Stimulated activated CD8-positive, alpha-beta memory T cell treated with anti-CD3 and anti-CD28 coated beads, Interleukin-12 subunit alpha, Interleukin-12 subunit beta, amount 100 ng/mL, for 4 hours (primary cell): ENCODE results near the gene DNLZ.

Experiments
- DNase-seq: peaks from one replicate; pipeline ENCODE4 v3.0.0-alpha.2; 2020; ENCODE audit warnings: low read depth

The DNLZ gene

DNA sequence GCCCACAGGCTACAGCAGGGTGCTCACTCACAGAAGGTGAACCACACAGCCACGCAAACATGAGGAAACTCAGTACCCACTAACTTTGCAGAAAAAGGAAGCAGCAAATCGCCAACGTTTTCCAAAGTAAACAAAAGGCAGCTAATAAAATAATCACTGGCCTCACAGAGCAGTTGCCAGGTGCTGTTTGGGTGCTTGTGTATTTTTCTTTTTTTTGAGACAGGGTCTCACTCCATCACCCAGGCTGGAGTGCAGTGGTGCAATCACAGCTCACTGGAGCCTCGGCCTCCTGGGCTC lies 32.6 kb upstream of the DNLZ start:
- DNase-seq: no peak

DNA sequence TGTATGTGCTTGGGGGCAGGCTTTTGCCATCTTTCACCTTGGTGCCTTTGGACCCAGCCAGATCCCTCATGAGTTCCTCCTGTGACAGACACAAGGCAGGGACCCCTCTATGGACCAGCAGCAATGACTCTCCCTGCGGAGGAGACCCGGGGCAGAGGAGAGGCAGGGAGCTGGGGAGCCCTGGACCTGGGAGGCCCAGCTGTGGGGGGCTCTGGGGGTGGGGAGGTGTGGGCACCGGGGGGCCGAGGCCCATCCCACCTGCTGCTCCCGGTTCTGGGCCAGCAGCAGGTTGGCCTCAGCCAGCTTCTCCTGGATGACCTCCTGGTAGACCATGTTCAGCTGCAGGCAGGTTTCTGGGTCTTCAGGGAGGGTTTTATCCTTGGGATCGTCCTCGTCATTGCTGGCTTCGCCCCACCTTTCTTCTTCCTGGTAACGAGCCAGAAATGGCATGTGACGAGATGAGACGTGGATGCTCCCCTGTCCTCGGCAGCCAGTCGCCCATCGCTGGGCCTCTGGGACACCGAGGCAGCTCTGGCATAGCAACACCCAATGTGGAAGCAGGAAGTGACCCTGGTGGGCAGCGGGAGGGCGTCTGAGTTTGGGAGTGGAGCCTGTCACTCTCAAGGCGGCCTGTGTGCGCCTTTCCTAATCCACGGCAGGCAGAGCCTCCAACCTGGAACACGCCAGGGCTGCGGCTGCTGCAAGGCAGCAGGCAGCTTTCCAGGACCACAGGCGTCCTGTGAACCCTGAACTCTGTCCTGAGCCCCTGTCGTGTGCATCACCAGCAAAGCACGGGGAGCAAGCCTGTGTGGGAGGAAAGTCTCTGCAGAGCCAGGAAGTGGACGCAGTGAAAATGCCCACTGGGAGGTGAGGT lies 32.0 kb upstream of the DNLZ start:
- DNase-seq: no peak

DNA sequence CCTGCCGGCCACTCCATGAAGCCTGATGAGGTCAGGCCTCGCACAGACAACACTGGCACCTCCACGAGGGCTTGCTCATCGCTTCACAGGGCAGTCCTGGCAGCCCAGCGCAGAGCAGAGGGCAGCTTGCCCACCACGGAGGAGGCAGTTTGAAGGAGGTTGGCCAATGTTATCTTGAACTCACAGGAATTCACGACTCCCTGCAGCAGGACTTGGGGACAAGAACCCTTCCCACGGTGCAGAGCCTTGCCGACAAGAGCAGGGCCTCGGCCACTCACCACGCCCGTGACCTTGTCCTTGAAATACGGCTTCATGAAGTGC lies 31.4 kb upstream of the DNLZ start:
- no peak for DNase-seq

DNA sequence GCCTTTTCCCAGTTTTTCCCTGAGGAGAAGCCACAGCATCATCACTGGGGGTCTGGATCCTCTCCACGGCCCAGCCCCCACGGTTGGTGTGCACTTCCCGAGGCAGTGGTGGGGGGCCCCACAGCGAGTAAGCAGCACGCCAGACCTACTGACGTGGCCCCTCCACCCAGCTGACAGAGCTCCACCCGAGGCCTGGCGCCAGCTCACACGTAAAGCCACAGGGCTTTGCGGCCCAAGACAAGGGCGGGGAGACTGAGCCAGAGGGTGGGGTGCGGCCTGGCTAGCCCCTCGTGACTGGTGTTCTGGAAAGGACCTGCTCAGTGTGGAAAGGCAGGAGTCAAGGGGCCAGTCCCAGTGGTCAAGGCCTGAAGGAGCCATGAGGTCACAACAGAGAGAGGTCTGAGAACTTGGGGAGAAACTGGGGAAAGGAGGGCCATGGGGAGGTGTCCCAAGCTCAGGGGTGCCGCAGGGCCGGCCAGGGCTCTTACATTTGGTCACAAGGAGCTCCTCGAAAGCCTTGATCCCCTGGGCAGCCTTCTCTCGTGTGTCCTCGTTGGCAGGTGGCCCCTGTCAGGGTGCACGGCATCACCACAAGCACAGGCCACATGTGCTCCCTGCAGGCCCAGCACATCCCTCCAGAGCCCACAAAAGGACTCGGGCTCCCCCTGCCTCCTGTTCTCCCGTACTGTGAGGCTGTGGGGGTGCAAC lies 30.9 kb upstream of the DNLZ start:
- no peak for DNase-seq

DNA sequence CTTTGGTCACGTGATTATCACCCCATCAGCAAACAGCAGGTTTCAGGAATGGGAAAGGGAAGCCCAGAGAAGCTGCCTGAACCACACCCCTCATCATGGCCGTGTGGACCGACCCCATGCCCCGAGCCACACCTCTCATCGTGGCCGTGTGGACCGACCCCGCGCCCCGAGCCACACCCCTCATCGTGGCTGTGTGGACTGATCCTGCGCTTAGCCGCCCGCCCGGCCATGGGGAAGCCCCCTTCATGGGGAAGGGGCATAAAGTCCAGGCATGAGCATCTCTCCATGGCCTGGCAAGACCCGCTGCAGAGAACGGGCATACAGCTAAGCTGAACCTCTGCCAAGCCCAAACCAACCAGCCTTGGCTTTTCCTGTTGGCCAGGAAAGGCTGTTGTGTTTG lies 30.0 kb upstream of the DNLZ start:
- DNase-seq: no peak

DNA sequence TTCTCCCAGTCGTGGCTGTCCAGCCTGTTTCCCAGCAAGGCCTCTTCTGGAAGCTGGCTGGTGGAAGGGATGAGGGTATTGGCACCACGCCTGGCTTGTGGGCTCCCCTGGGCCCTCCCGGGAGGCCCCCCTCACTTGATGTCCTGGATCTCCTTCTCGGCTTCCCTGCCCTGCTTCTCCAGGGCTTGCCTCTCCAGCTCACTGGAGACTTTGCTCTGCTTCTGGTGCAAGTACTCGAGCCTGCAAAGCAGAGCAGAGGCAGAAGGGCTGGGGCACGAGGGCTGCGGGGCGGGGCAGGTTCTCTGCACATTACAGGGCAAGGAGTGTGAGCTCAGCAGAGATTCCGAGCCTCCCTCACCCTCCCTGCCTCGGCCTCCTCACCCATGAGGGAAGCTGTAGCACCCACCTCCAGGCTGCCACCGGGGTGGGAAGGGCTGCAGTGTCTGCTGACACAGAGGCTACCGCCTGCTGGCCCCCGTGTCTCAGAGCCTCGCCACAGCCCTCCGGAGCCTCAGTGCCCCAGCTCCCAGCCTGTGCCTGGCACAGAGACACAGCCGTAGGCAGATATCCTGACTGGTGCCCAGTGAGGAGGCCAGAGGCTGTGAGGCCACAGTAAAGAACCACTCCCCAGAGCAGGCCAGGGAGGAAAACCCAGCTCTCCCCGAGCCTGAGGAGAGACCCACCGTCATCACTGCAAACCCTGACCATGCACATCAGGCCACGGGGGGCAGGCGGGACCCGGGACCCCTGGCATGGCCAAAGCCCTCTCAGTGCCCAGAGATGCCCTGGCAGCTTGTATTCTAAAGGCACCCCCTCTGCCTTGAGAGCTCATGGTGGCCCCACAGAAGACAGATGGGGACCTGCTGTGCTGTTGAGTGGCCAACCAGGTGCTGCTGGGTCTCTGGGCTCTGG lies 29.2 kb upstream of the DNLZ start:
- DNase-seq: no peak

DNA sequence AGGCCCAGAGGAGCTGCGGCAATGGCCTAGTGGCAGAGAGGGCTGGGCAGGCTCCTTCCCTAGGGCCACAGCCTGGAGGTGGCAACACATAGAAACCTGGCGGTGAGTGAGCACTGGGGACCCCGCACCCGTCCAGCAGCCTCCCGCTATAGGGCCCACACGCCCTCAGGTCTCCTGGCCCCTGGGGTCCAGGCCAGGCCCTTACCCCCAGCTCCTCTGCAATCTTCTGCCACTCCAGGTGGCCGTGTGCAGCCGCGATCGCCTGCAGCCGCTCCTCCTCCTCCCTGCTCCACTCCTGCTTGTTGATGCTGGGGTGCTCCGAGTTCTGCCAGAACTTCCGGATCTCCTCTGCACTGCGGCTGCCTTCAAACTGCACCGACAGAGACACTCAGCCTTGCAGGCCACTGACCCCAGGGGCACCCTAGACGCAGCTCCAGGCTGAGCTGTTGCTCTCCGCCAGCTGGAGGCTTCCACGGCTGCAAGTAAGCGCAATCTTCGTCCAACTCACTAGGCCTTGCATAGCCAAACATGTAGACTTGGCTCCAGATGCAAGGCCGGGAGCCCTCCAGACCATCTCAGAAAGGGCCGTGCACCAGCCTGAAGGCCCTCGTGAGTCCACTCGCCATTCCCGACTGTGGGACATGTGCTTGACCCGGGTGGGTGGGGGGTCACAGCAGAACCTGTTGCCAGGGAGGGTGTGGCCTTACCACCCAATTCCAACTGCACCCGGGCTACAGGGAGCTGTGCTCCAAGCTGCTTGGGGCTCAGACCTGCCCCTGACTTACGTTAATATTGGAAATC lies 28.4 kb upstream of the DNLZ start:
- DNase-seq: no peak

DNA sequence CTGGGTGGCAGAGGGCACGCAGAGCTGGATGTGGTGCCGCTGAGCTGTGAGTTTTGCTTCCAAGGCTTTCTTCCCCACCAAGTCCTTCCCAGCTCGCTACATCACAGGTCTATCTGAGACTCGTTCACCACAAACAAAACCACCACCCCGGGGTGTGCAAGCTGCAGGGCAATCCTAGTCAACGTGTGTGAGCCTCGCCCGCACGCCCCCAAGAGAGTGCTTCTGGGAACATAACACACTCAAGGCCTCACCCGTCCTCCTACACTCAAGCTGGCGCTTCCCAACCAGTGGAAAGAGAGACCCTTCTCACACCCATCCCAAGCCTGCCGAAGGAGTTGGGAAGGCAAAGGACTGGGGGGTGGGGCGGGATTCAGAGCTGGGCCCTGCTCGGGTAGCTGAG lies 25.9 kb upstream of the DNLZ start:
- no peak for DNase-seq

DNA sequence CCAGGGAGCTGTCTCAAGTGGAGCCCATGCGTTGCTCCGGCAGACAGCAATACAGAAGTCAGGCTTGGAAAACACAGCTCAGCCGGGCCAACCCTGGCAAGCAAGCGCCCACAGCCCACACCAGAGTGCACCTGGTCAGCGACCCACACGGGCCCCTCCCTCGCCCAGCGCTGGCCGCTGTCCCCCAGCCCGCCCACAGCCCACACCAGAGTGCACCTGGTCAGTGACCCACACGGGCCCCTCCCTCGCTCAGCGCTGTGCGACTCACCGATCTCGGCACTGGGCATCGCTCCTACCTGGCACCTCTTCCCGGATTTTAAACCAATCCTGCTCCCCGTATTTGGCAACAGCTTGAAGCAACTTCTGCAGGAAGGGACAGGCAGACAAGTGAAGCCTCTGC lies 23.7 kb upstream of the DNLZ start:
- no peak for DNase-seq

DNA sequence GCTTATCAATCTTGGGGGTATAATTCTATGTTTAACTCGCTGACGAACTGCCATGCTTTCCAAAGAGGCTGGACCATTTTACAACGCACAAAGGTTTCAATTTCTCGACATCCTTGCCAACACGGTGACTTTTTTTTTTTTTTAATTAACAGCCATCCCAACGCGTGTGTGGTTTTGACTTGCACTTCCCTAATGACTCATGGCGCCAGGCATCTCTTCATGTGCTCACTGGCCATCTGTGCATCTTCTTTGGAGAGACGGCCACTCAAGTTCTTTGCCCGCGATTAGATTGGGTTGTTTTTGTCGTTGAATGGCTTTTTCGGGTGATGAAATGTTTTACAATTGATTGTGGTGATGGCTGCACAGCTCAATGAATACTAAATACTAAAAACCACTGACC lies 22.5 kb upstream of the DNLZ start:
- no peak for DNase-seq

DNA sequence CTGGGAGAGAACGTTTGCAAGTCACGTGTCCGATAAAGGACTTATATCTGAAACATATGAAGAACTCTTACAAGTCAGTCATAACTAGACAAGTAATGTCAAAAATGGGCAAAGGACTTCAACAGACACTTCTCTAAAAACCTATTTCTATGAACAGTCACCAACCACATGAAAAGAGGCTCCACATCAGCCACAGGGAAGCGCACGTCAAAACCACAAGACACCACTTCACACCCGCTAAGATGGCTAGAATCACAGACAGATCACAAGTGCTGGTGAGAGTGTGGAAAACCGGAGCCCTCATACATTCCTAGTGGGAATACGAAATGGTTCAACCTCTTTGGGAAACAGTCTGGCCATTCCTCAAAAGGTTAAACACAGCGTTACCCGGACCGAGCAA lies 21.5 kb upstream of the DNLZ start:
- DNase-seq: no peak

DNA sequence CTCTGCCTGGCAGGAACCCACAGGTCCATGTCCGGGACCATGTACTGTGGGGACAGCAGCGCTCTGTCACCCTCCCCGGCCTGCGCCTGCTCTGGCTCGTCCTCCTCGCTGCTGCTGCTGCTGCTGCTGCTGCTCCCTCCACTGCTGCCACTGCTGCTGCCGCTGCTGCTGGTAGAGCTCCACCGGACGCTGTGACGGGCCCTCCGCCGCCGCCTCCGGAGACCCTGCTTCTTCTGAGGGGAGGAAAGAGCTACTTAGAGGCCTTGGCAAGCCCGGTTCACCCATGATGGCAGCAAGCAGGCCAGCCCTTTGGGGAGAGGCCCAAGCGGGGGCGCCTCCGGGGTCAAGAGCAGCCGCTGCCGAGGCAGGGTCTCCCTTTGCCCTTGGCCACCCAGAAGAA lies 19.9 kb upstream of the DNLZ start:
- no peak for DNase-seq

DNA sequence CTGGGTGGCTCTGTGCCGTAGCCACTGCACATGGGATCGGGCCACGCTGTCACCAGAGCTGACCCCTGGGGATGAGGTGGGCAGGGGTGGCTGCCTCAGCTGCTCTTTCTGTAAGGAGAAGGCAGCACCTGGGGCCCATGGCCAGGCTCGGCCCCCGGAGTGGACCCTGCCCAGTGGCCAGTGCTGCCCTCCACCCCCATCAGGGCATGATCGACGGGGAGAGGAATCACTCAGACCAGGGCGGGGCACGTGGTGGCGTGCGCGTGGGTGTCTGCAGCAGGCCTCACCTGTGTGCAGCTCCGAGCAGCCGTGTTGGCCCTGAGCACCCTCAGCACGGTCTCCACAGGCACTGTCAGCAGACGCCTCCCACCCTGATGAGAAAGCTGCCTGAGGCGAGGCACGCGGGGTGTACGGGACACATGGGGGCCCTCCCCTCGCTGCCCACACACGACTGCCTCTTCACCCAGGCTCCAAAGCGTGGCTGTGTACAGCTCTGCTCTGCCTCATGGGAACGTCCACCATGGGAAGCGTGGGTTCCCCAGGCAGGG lies 18.5 kb upstream of the DNLZ start:
- DNase-seq: no peak

DNA sequence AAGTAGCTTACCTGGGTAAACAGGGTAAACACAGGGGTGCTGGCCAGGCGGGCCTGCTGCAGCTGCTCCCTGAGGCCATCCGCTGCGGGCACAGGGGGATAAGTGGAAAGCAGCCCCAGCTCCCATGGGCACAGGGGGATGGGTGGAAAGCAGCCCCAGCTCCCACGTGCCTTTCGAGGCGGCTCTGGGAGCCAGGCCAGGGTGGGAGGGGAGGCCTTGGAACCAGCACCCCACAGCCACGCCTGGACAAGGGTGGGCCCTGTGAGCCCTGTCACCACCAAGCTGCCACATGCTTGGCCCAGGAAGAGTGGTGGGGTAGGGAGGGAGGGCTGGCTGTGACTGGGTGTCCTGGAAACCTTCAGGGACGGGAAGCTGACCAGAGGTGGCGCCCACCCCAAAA lies 17.8 kb upstream of the DNLZ start:
- no peak for DNase-seq

DNA sequence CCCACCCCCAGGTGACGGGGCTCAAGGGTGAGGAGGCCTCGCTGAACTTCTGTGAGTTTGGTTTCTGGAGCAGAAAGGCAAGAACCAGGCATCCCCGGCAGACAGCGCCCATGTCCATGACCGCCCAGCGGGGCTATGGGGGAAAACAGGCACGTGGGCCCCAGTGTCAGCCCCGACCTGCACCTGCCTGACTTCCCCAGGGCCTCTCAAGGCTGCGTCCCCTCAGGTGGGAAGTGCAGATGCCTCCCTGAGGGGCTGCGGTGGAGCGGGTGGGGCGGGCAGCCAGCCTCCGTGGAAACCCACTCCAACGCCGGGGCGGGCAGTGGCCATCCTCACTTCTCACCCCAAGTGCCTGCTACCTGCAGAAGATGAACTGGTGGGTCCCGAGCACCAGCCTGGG lies 16.8 kb upstream of the DNLZ start:
- no peak for DNase-seq

DNA sequence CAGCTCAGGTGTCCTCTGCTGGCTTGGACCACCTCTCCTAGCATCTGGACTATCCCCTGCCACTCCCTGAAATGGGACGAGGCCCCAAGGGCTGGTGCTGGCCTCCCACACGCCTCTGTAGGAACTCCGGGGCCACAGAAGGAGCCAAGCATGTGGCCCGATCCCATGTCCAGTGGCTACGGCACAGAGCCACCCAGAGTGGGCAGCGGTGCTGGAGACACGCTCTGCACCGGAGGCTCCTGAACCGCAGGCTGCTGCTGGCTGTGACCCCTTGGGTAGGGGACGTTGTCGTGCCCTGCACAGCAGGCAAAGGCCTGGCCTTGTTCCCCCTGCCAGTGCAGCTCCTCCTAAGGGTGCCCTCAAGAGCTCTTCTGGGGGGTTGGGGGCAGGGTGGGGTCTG lies 16.3 kb upstream of the DNLZ start:
- DNase-seq: no peak

DNA sequence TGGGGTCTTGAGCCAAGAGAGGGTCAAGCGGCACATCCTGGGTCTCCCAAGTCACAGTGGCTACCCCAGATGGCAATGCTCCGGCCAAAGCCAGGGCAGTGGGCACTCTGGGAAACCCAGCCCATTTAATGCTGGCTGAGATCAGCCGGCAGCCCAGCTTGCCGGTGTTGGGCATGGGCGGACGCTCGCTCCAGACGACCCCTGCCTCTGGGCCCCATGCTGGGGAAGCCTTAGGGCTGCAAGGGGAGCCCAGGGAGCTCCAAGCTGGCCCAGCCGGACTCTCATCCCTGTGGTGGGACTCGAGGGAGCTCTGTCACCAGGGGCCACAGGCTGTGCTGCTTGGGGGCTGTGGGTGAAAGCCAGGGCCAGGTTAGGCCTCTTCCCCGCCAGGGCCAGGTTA lies 15.9 kb upstream of the DNLZ start:
- no peak for DNase-seq

DNA sequence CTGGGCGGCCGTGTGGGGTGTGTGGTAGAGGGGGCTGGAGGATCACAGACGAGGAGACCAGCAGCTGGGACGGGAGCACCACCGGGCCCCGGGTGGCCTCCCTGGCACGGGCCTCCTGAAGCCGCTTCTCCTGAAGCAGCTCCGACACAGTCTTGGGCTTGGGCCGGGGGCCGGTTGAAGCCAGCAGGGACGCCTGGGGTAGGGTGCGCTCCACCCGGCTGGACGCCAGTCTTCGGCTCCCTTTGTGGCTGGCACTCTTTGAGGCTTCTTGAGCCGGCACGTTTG lies 15.4 kb upstream of the DNLZ start:
- DNase-seq: no peak

DNA sequence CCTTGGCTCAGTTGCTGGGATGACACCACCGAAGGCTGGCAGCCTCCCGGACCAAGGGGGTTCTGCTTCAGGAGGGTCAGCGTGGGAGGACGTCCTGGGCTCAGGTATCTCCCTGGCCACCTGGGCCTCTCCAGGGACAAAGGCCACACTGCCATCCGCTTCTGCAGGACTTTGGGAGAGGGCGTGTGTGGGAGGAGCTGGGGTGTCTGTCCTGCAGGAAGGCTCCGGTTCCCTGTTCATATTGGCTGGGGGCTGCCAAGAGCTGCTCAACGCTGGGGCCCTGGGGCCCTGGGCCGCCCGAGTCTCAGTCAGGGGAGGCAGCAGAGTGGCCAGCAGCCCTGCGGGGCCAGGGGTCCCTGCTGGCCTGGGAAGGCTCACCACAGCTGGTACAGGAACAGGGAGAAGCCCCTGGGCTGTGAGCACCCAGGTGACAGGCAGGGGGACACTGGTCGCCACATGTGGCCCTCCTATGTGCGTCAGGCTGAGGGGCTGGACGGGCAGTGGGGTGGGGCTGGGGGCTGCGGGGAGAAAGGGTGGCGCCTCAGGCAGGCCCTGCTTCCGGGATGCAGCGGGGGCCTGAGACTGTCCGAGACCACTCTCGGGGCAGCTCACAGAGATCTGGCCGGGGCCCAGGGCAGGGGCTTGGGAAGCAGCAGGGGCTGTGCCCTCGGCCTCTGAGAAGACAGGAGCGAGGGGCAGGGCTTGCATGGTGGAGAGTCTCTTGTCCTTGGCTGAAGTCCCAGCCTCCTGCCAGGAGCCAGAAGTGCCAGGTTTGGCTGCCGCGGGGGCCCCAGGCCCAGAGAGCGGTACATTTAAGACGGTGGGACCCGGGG lies 14.8 kb upstream of the DNLZ start:
- DNase-seq: no peak

DNA sequence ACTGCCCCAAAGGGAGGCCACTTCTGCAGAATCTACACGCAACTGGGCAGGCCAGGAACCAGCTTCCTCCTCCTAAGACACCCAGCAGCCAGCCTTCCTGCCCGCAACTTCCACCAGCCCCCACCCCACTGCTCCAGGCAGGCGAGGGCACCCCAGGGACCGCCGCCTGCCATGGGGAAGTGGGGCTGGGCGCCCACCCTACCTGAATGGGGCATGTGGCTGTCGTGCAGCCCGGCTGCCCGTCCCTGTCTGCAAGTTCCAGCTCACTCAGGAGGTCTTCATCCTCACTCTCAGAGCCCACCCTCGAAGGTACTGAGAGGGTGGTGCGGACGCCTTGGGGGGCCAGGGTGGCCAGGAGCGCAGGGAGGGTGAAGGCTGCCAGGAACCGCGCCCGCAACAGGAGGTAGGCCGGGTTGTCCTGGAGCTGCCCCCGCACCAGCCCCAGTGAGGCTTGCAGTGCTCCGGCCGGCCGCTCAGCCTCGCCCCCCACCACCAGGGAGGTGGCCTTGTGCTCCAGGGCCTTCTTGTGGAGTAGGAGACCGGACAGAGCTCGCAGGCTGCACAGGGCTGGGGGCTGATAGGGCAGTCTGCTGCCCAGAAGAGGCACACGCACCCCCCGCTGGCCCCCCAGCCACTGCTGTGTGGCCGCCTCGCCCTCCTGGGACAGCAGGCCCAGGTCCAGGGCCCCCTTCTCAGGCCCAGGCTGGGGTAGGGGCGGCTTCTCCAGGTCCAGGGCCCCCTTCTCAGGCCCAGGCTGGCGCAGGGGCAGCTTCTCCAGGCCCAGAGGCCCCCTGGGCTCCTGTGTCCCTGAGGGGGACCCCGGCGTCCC lies 14.0 kb upstream of the DNLZ start:
- DNase-seq: no peak
